Neural progenitor cell (in vitro differentiated cells): ENCODE measurements around the gene TRHDE.

Experiments
- CTCF ChIP-seq: fragments of 200-600 bp; sonication (generic); IDR thresholded peaks from 2 replicates; pipeline ENCODE4 v1.5.1; 2017; ENCODE audit warnings: antibody characterized with exemption, mild to moderate bottlenecking
- EZH2 ChIP-seq: fragments of 200-600 bp; sonication (generic); IDR thresholded peaks from 2 replicates; pipeline ENCODE4 v1.6.1; 2017; ENCODE audit warnings: antibody characterized with exemption, mild to moderate bottlenecking, moderate library complexity
- EZH2phosphoT487 ChIP-seq: fragments of 200-600 bp; sonication (generic); IDR thresholded peaks from 2 replicates; pipeline ENCODE4 v1.6.1; 2017; ENCODE audit warnings: antibody characterized with exemption

GRCh38 chr12:72282721-72283120 is 10.6 kb downstream of the TRHDE start:
- TF ChIP-seq CTCF (peak; percentile 60), EZH2phosphoT487 (no peak), EZH2 (no peak)
